GM23338 (cell line): ENCODE results near the gene TNIP1. TPM values are rescaled to one million over a fixed set of nuclear protein-coding genes. Genes with fewer than 3 reads are reported as not detected.

ENCODE experiments used
- ATAC-seq: fragments of 200-7000 bp; cut with Tn5 transposase; 3 replicates; pipeline ENCODE4 v1.9.1; 2020
- DNase-seq: peaks from one replicate; pipeline ENCODE4 v3.0.0-alpha.2; 2015; ENCODE audit warnings: low spot score
- H2AFZ ChIP-seq: fragments of 200-600 bp; sonication (generic); 2 replicates; pipeline ENCODE4 v1.8.0; 2016; ENCODE audit warnings: antibody characterized with exemption, mild to moderate bottlenecking, moderate library complexity
- H3F3A ChIP-seq: fragments of 200-600 bp; sonication (generic); replicated peaks from 2 replicates; pipeline ENCODE4 v1.8.0; 2017; ENCODE audit warnings: antibody characterized with exemption, mixed run types, low read depth
- H3K27ac ChIP-seq: fragments of 200-600 bp; sonication (generic); 2 replicates; pipeline ENCODE4 v1.6.1; 2016; ENCODE audit warnings: low read depth
- H3K27me3 ChIP-seq: fragments of 200-600 bp; sonication (generic); 2 replicates; pipeline ENCODE4 v1.8.0; 2016; ENCODE audit warnings: mild to moderate bottlenecking, mixed run types, moderate library complexity; ENCODE audit not compliant: insufficient read depth
- H3K36me3 ChIP-seq: fragments of 200-600 bp; sonication (generic); 2 replicates; pipeline ENCODE4 v1.8.0; 2016; ENCODE audit warnings: mild to moderate bottlenecking; ENCODE audit not compliant: insufficient read depth
- H3K4me1 ChIP-seq: fragments of 200-600 bp; sonication (generic); 2 replicates; pipeline ENCODE4 v1.8.0; 2016; ENCODE audit warnings: mild to moderate bottlenecking, moderate library complexity; ENCODE audit not compliant: insufficient read depth
- H3K4me2 ChIP-seq: fragments of 200-600 bp; sonication (generic); 2 replicates; pipeline ENCODE4 v1.7.1; 2017; ENCODE audit warnings: mixed run types
- H3K4me3 ChIP-seq: fragments of 200-600 bp; sonication (generic); 2 replicates; pipeline ENCODE4 v1.6.1; 2016; ENCODE audit warnings: mixed run types
- H3K79me2 ChIP-seq: fragments of 200-600 bp; sonication (generic); replicated peaks from 2 replicates; pipeline ENCODE4 v1.8.0; 2017; ENCODE audit warnings: mild to moderate bottlenecking; ENCODE audit not compliant: insufficient read depth
- H3K9me2 ChIP-seq: fragments of 200-600 bp; sonication (generic); 2 replicates; pipeline ENCODE4 v1.8.0; 2017; ENCODE audit not compliant: insufficient read depth
- H4K20me1 ChIP-seq: fragments of 200-600 bp; sonication (generic); replicated peaks from 2 replicates; pipeline ENCODE4 v1.8.0; 2017; ENCODE audit warnings: mild to moderate bottlenecking; ENCODE audit not compliant: insufficient read depth
- H3K27ac Mint-ChIP-seq: 2 replicates; pipeline ENCODE4 v1.8.0; 2020; ENCODE audit warnings: inconsistent platforms, mild to moderate bottlenecking, moderate library complexity, mixed read lengths
- H3K27me3 Mint-ChIP-seq: 3 replicates; pipeline ENCODE4 v1.8.0; 2022; ENCODE audit warnings: low read depth, mild to moderate bottlenecking, moderate library complexity, mixed read lengths, inconsistent platforms; ENCODE audit not compliant: insufficient read depth, poor library complexity
- H3K36me3 Mint-ChIP-seq: 3 replicates; pipeline ENCODE4 v1.8.0; 2021; ENCODE audit warnings: low read depth, mild to moderate bottlenecking, inconsistent platforms, moderate library complexity, mixed read lengths
- H3K4me1 Mint-ChIP-seq: 3 replicates; pipeline ENCODE4 v1.8.0; 2020; ENCODE audit warnings: mild to moderate bottlenecking, inconsistent platforms, mixed read lengths
- H3K4me3 Mint-ChIP-seq: 3 replicates; pipeline ENCODE4 v1.8.0; 2021; ENCODE audit warnings: moderate library complexity, mild to moderate bottlenecking, inconsistent platforms, mixed read lengths
- H3K9me3 Mint-ChIP-seq: 3 replicates; pipeline ENCODE4 v1.8.0; 2020; ENCODE audit warnings: moderate library complexity, mild to moderate bottlenecking, inconsistent platforms, mixed read lengths
- CREB1 ChIP-seq: fragments of 250-450 bp; sonication (Bioruptor Pico); IDR thresholded peaks from 2 replicates; pipeline ENCODE4 v1.5.0; 2020; ENCODE audit warnings: low read depth, mild to moderate bottlenecking, moderate library complexity
- CTCF ChIP-seq, 2 experiments: fragments of 200-600 bp in 1 of 2; sonication (generic) in 1 of 2; conservative IDR thresholded peaks; 2 replicates each; pipeline versions ENCODE4 v1.5.1 to v1.6.1; 2016 to 2017; ENCODE audit warnings: antibody characterized with exemption in 2 of 2, low read depth in 2 of 2, mild to moderate bottlenecking in 2 of 2, moderate library complexity in 1 of 2
- ETS1 ChIP-seq: IDR thresholded peaks from 2 replicates; pipeline ENCODE4 v1.6.1; 2016; ENCODE audit warnings: antibody characterized with exemption
- EZH2phosphoT487 ChIP-seq: fragments of 200-600 bp; sonication (generic); IDR thresholded peaks from one replicate; pipeline ENCODE4 v1.8.1; 2018; ENCODE audit warnings: antibody characterized with exemption; ENCODE audit not compliant: unreplicated experiment
- JUNB ChIP-seq: IDR thresholded peaks from one replicate; pipeline ENCODE4 v1.6.1; 2016; ENCODE audit warnings: antibody characterized with exemption; ENCODE audit not compliant: unreplicated experiment
- NANOG ChIP-seq: IDR thresholded peaks from 2 replicates; pipeline ENCODE4 v1.6.1; 2016; ENCODE audit warnings: antibody characterized with exemption, borderline replicate concordance
- POLR2AphosphoS5 ChIP-seq: IDR thresholded peaks from 2 replicates; pipeline ENCODE4 v1.6.1; 2016; ENCODE audit warnings: antibody characterized with exemption, low read depth
- STAT1 ChIP-seq: IDR thresholded peaks from one replicate; pipeline ENCODE4 v1.6.1; 2016; ENCODE audit warnings: antibody characterized with exemption; ENCODE audit not compliant: unreplicated experiment
- ZNF114 ChIP-seq: fragments of 250-450 bp; sonication (Bioruptor Pico); IDR thresholded peaks from 2 replicates; pipeline ENCODE4 v1.5.0; 2020; ENCODE audit warnings: mild to moderate bottlenecking, moderate library complexity
- ZNF331 ChIP-seq: fragments of 250-450 bp; sonication (Bioruptor Pico); IDR thresholded peaks from 2 replicates; pipeline ENCODE4 v1.5.0; 2020; ENCODE audit warnings: low read depth, mild to moderate bottlenecking, moderate library complexity
- polyA plus RNA-seq: library from polyadenylated mRNA; unstranded; fragments of >200 nt; fragmentation: Nextera tagmentation; extraction: Ambion mirVana; gene quantifications from 2 replicates; pipeline ENCODE4 v1.2.1, GENCODE V29; 2016
- total RNA-seq: library from RNA; depleted of rRNA; stranded (reverse); fragments of >200 nt; shearing (Covaris generic); gene quantifications from 2 replicates; pipeline ENCODE4 v1.2.3, GENCODE V29; 2014
- TF ChIP-seq, protein P1 (sequence below): IDR thresholded peaks from one replicate; pipeline ENCODE4 v1.6.1; 2018; ENCODE audit warnings: antibody characterized with exemption; ENCODE audit not compliant: unreplicated experiment

TNIP1 gene
- total and polyA plus RNA-seq, 2 experiments from 2014 or later, result 10.3 to 29.6 TPM

- Mint-ChIP-seq H3K36me3 (peaks cover 7% of the 10 kb centered on the region; the same call in 2 of the 3 replicates), H3K27me3 (peaks cover 4% of the 10 kb centered on the region), H3K4me3 (no peak overlapping the region), H3K4me1 (no peaks in the 10 kb centered on the region), H3K9me3 (no peaks in the 10 kb centered on the region), H3K27ac (no peak overlapping the region)
- Histone ChIP-seq H3K79me2 (no peaks in the 10 kb centered on the region), H3K36me3 (no peaks in the 10 kb centered on the region), H3K9me2 (no peaks in the 10 kb centered on the region), H3K4me1 (no peaks in the 10 kb centered on the region), H3K4me3 (no peak overlapping the region), H3F3A (no peaks in the 10 kb centered on the region), H4K20me1 (no peaks in the 10 kb centered on the region), H2AFZ (no peak overlapping the region), H3K27ac (no peak overlapping the region), H3K4me2 (no peak overlapping the region), H3K27me3 (no peaks in the 10 kb centered on the region)
- ATAC-seq, result no peak
- DNase-seq, result no peak
- TF ChIP-seq ETS1, result no peak
Observed at GRCh38 chr5:151027961-151028479, 52.8 kb downstream of the TNIP1 start.

GRCh38 chr5:151026679-151027078, 54.2 kb downstream of the TNIP1 start:
- Mint-ChIP-seq H3K27ac (no peak overlapping the region), H3K4me1 (no peaks in the 10 kb centered on the region; the same call in 2 of the 3 replicates), H3K36me3 (peaks cover 7% of the 10 kb centered on the region; the same call in 2 of the 3 replicates), H3K4me3 (no peak overlapping the region), H3K27me3 (peaks cover 10% of the 10 kb centered on the region), H3K9me3 (no peaks in the 10 kb centered on the region)
- H3K79me2 ChIP-seq, result no peaks in the 10 kb centered on the region
- no peaks in the 10 kb centered on the region for H3F3A ChIP-seq
- no peaks in the 10 kb centered on the region for H3K9me2 ChIP-seq
- no peaks in the 10 kb centered on the region for H3K36me3 ChIP-seq
- DNase-seq (no peak), ATAC-seq (no peak)
- H3K27ac ChIP-seq, result no peak overlapping the region
- no peaks in the 10 kb centered on the region for H3K4me1 ChIP-seq
- H4K20me1 ChIP-seq, result peaks cover 3% of the 10 kb centered on the region; the same call in 1 of the 2 replicates
- H3K27me3 ChIP-seq, result no peaks in the 10 kb centered on the region
- H3K4me2 ChIP-seq, result no peak overlapping the region
- no peak overlapping the region for H2AFZ ChIP-seq
- H3K4me3 ChIP-seq, result no peak overlapping the region
- TF ChIP-seq CREB1 (CRISPR knock-in tag), result no peak
- TF ChIP-seq ZNF331, result no peak
- no peak for TF ChIP-seq POLR2AphosphoS5
- TF ChIP-seq, protein P1, sequence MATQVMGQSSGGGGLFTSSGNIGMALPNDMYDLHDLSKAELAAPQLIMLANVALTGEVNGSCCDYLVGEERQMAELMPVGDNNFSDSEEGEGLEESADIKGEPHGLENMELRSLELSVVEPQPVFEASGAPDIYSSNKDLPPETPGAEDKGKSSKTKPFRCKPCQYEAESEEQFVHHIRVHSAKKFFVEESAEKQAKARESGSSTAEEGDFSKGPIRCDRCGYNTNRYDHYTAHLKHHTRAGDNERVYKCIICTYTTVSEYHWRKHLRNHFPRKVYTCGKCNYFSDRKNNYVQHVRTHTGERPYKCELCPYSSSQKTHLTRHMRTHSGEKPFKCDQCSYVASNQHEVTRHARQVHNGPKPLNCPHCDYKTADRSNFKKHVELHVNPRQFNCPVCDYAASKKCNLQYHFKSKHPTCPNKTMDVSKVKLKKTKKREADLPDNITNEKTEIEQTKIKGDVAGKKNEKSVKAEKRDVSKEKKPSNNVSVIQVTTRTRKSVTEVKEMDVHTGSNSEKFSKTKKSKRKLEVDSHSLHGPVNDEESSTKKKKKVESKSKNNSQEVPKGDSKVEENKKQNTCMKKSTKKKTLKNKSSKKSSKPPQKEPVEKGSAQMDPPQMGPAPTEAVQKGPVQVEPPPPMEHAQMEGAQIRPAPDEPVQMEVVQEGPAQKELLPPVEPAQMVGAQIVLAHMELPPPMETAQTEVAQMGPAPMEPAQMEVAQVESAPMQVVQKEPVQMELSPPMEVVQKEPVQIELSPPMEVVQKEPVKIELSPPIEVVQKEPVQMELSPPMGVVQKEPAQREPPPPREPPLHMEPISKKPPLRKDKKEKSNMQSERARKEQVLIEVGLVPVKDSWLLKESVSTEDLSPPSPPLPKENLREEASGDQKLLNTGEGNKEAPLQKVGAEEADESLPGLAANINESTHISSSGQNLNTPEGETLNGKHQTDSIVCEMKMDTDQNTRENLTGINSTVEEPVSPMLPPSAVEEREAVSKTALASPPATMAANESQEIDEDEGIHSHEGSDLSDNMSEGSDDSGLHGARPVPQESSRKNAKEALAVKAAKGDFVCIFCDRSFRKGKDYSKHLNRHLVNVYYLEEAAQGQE, result no peak
- TF ChIP-seq EZH2phosphoT487, result no peak
- TF ChIP-seq ETS1, result no peak
- no peak for TF ChIP-seq ZNF114 (CRISPR knock-in tag)
- no peak for TF ChIP-seq NANOG
- TF ChIP-seq CTCF (conservative IDR thresholded peaks at IDR 0.05; ENCODE audit: low read depth in 2 of 2), result no peak
- TF ChIP-seq STAT1, result no peak
- TF ChIP-seq JUNB, result no peak
